T-helper 2 cell treated with Interferon-gamma antibody and Interleukin-4, amounts not matched to agents 5 μg/mL and 100 μg/mL, for 36 hours (primary cell): ENCODE measurements around the gene FES.
"Not testable (repeated sequence)": the region's sequence is repeated elsewhere in the genome, so short reads cannot be mapped to it uniquely, and the experiment has no call there.

ENCODE experiments used
- DNase-seq: peaks from one replicate; pipeline ENCODE4 v3.0.0; 2021; ENCODE audit warnings: low spot score
- H3K27ac Mint-ChIP-seq: one replicate; pipeline ENCODE4 v1.8.0; 2021; ENCODE audit warnings: mild to moderate bottlenecking, mixed read lengths
- H3K27me3 Mint-ChIP-seq: one replicate; pipeline ENCODE4 v1.8.0; 2021; ENCODE audit warnings: low read depth, mixed read lengths
- H3K36me3 Mint-ChIP-seq: one replicate; pipeline ENCODE4 v1.8.0; 2021; ENCODE audit warnings: low read depth, mixed read lengths
- H3K4me1 Mint-ChIP-seq: one replicate; pipeline ENCODE4 v1.8.0; 2021; ENCODE audit warnings: low read depth, mixed read lengths
- H3K4me3 Mint-ChIP-seq: one replicate; pipeline ENCODE4 v1.8.0; 2022; ENCODE audit warnings: mild to moderate bottlenecking, moderate library complexity, mixed read lengths
- H3K9me3 Mint-ChIP-seq: one replicate; pipeline ENCODE4 v1.8.0; 2021; ENCODE audit warnings: mixed read lengths

The FES gene

GRCh38 chr15:90922712-90923322 lies 38.5 kb downstream of the FES start:
- DNase-seq: peak; percentile 42
- peaks cover 43% of the 10 kb centered on the region for H3K36me3 Mint-ChIP-seq
- H3K9me3 Mint-ChIP-seq, H3K27me3 Mint-ChIP-seq, H3K4me3 Mint-ChIP-seq, H3K27ac Mint-ChIP-seq: not testable (repeated sequence)
- peaks cover 14% of the 10 kb centered on the region for H3K4me1 Mint-ChIP-seq

GRCh38 chr15:90924375-90924774 lies 40.1 kb downstream of the FES start:
- no peak overlapping the region for H3K4me3 Mint-ChIP-seq
- H3K9me3 Mint-ChIP-seq: no peaks in the 10 kb centered on the region
- peaks cover 36% of the 10 kb centered on the region for H3K36me3 Mint-ChIP-seq
- H3K27ac Mint-ChIP-seq: peak overlapping the region; percentile 55
- no peak for DNase-seq
- peaks cover 21% of the 10 kb centered on the region for H3K4me1 Mint-ChIP-seq
- H3K27me3 Mint-ChIP-seq: no peaks in the 10 kb centered on the region

- not testable (repeated sequence) for H3K9me3 Mint-ChIP-seq, DNase-seq, H3K27ac Mint-ChIP-seq, H3K27me3 Mint-ChIP-seq, H3K4me3 Mint-ChIP-seq
- Mint-ChIP-seq H3K36me3 (peaks cover 17% of the 10 kb centered on the region), H3K4me1 (peaks cover 38% of the 10 kb centered on the region)
These were observed 42.5 kb downstream of the FES start for GRCh38 chr15:90926766-90927165.

GRCh38 chr15:90928106-90928505 lies 43.8 kb downstream of the FES start:
- not testable (repeated sequence) for DNase-seq, H3K9me3 Mint-ChIP-seq, H3K27me3 Mint-ChIP-seq
- peak overlapping the region; percentile 72 for H3K4me3 Mint-ChIP-seq
- peaks cover 46% of the 10 kb centered on the region for H3K4me1 Mint-ChIP-seq
- peaks cover 11% of the 10 kb centered on the region for H3K36me3 Mint-ChIP-seq
- peak overlapping the region; percentile 75 for H3K27ac Mint-ChIP-seq

GRCh38 chr15:90929246-90930019 lies 45.1 kb downstream of the FES start:
- H3K36me3 Mint-ChIP-seq: peaks cover 9% of the 10 kb centered on the region
- peaks cover 47% of the 10 kb centered on the region for H3K4me1 Mint-ChIP-seq
- no peaks in the 10 kb centered on the region for H3K9me3 Mint-ChIP-seq
- no peak for DNase-seq
- H3K4me3 Mint-ChIP-seq: peak overlapping the region; percentile 100
- H3K27ac Mint-ChIP-seq: peak overlapping the region; percentile 100
- H3K27me3 Mint-ChIP-seq: no peaks in the 10 kb centered on the region

GRCh38 chr15:90930861-90931574 lies 46.7 kb downstream of the FES start:
- Mint-ChIP-seq H3K36me3 (peaks cover 8% of the 10 kb centered on the region), H3K4me1 (peaks cover 43% of the 10 kb centered on the region), H3K9me3 (no peaks in the 10 kb centered on the region), H3K27me3 (no peaks in the 10 kb centered on the region), H3K27ac (peak overlapping the region; percentile 100), H3K4me3 (peak overlapping the region; percentile 100)
- DNase-seq: no peak

- DNase-seq: no peak
- Mint-ChIP-seq H3K9me3 (no peaks in the 10 kb centered on the region), H3K27ac (peak overlapping the region; percentile 100), H3K36me3 (peaks cover 12% of the 10 kb centered on the region), H3K27me3 (no peaks in the 10 kb centered on the region), H3K4me1 (peaks cover 48% of the 10 kb centered on the region), H3K4me3 (peak overlapping the region; percentile 100)
These were observed 47.2 kb downstream of the FES start for GRCh38 chr15:90931575-90931827.

- peaks cover 16% of the 10 kb centered on the region for H3K36me3 Mint-ChIP-seq
- peaks cover 51% of the 10 kb centered on the region for H3K4me1 Mint-ChIP-seq
- peak within 1 kb of the TSS; percentile 100 for H3K27ac Mint-ChIP-seq
- DNase-seq: peak; percentile 90
- H3K27me3 Mint-ChIP-seq: no peaks in the 10 kb centered on the region
- H3K9me3 Mint-ChIP-seq: no peaks in the 10 kb centered on the region
- H3K4me3 Mint-ChIP-seq: peak within 1 kb of the TSS; percentile 100
These were observed 47.7 kb downstream of the FES start, which contains the start of gene HDDC3 for GRCh38 chr15:90931828-90932659. Gene HDDC3 (minus strand): TSS chr15:90932549. CDS start chr15:90932540, 9 bp downstream.

- Mint-ChIP-seq H3K4me1 (peaks cover 52% of the 10 kb centered on the region), H3K36me3 (peaks cover 17% of the 10 kb centered on the region), H3K27ac (peak overlapping the region; percentile 100), H3K27me3 (no peaks in the 10 kb centered on the region), H3K9me3 (no peaks in the 10 kb centered on the region), H3K4me3 (peak overlapping the region; percentile 100)
- no peak for DNase-seq
These were observed 48.3 kb downstream of the FES start for GRCh38 chr15:90932660-90932991.

GRCh38 chr15:90933301-90933700 lies 49.0 kb downstream of the FES start:
- Mint-ChIP-seq H3K4me1 (peaks cover 51% of the 10 kb centered on the region), H3K4me3 (peak overlapping the region; percentile 100), H3K9me3 (no peaks in the 10 kb centered on the region), H3K36me3 (peaks cover 18% of the 10 kb centered on the region), H3K27ac (peak overlapping the region; percentile 100), H3K27me3 (no peaks in the 10 kb centered on the region)
- DNase-seq: no peak

- DNase-seq: peak; percentile 87
- Mint-ChIP-seq H3K4me3 (peak overlapping the region; percentile 91), H3K4me1 (peaks cover 44% of the 10 kb centered on the region), H3K9me3 (no peaks in the 10 kb centered on the region), H3K27me3 (no peaks in the 10 kb centered on the region), H3K36me3 (peaks cover 18% of the 10 kb centered on the region), H3K27ac (peak overlapping the region; percentile 100)
These were observed 50.1 kb downstream of the FES start for GRCh38 chr15:90934256-90934948.

GRCh38 chr15:90934949-90935751 lies 50.8 kb downstream of the FES start, which contains the start of gene UNC45A:
Gene UNC45A (plus strand): TSS chr15:90935285. CDS start chr15:90935325, 40 bp downstream.
- peak within 1 kb of the TSS; percentile 100 for H3K27ac Mint-ChIP-seq
- H3K27me3 Mint-ChIP-seq: no peaks in the 10 kb centered on the region
- peak; percentile 95 for DNase-seq
- no peaks in the 10 kb centered on the region for H3K9me3 Mint-ChIP-seq
- H3K4me3 Mint-ChIP-seq: peak within 1 kb of the TSS; percentile 91
- H3K36me3 Mint-ChIP-seq: peaks cover 23% of the 10 kb centered on the region
- peaks cover 40% of the 10 kb centered on the region for H3K4me1 Mint-ChIP-seq
